MM.1S (cell line): ENCODE results near the gene ZBTB45.

ENCODE experiments used
- DNase-seq: peaks from one replicate; pipeline ENCODE4 v3.0.0-alpha.2; 2015
- H2AFZ ChIP-seq: fragments of 300-600 bp; sonication (generic); 2 replicates; pipeline ENCODE4 v1.6.0; 2016; ENCODE audit warnings: antibody characterized with exemption, low read length
- H3F3A ChIP-seq: fragments of 300-600 bp; sonication (generic); 2 replicates; pipeline ENCODE4 v1.6.1; 2016; ENCODE audit warnings: mild to moderate bottlenecking, antibody characterized with exemption, low read length, moderate library complexity, mixed read lengths; ENCODE audit not compliant: insufficient read depth
- H3K27ac ChIP-seq: fragments of 300-600 bp; sonication (generic); 2 replicates; pipeline ENCODE4 v1.5.1; 2016; ENCODE audit warnings: mild to moderate bottlenecking, low read length
- H3K27me3 ChIP-seq: fragments of 300-600 bp; sonication (generic); replicated peaks from 2 replicates; pipeline ENCODE4 v1.6.0; 2016; ENCODE audit warnings: low read length; ENCODE audit not compliant: insufficient read depth
- H3K36me3 ChIP-seq: fragments of 300-600 bp; sonication (generic); replicated peaks from 2 replicates; pipeline ENCODE4 v1.6.1; 2016; ENCODE audit warnings: mild to moderate bottlenecking, low read length, mixed read lengths; ENCODE audit not compliant: insufficient read depth
- H3K4me1 ChIP-seq: fragments of 300-600 bp; sonication (generic); 2 replicates; pipeline ENCODE4 v1.6.1; 2016; ENCODE audit warnings: low read length, mixed read lengths
- H3K4me2 ChIP-seq: fragments of 300-600 bp; sonication (generic); 2 replicates; pipeline ENCODE4 v1.6.0; 2016; ENCODE audit warnings: low read depth, low read length
- H3K4me3 ChIP-seq: fragments of 300-600 bp; sonication (generic); 2 replicates; pipeline ENCODE4 v1.5.1; 2016; ENCODE audit warnings: low read length, mixed read lengths
- H3K79me2 ChIP-seq: fragments of 300-600 bp; sonication (generic); 2 replicates; pipeline ENCODE4 v1.6.1; 2016; ENCODE audit warnings: mixed run types, low read length, mixed read lengths
- H3K9ac ChIP-seq: fragments of 300-600 bp; sonication (generic); 2 replicates; pipeline ENCODE4 v1.6.1; 2016; ENCODE audit warnings: low read length, mixed read lengths
- H3K9me2 ChIP-seq: fragments of 300-600 bp; sonication (generic); replicated peaks from 2 replicates; pipeline ENCODE4 v1.6.1; 2016; ENCODE audit warnings: mild to moderate bottlenecking, low read length, mixed read lengths; ENCODE audit not compliant: insufficient read depth
- H3K9me3 ChIP-seq: fragments of 300-600 bp; sonication (generic); replicated peaks from 2 replicates; pipeline ENCODE4 v1.6.1; 2016; ENCODE audit warnings: mild to moderate bottlenecking, low read length, mixed read lengths; ENCODE audit not compliant: insufficient read depth
- H4K20me1 ChIP-seq: fragments of 300-600 bp; sonication (generic); 2 replicates; pipeline ENCODE4 v1.6.1; 2016; ENCODE audit warnings: mild to moderate bottlenecking, low read length, moderate library complexity, mixed read lengths; ENCODE audit not compliant: insufficient read depth
- EZH2 ChIP-seq: fragments of 300-600 bp; sonication (generic); optimal IDR thresholded peaks from 2 replicates; pipeline ENCODE3; 2017; ENCODE audit warnings: low read depth, mild to moderate bottlenecking, antibody characterized with exemption, low read length, mixed read lengths
- EZH2phosphoT487 ChIP-seq: fragments of 300-600 bp; sonication (generic); IDR thresholded peaks from 2 replicates; pipeline ENCODE4 v1.6.1; 2018; ENCODE audit warnings: antibody characterized with exemption, low read length
- TF ChIP-seq, protein P1 (sequence below): fragments of 300-600 bp; sonication (generic); IDR thresholded peaks from 2 replicates; pipeline ENCODE4 v1.5.1; 2016; ENCODE audit warnings: antibody characterized with exemption, low read length, mixed read lengths

ZBTB45 gene

DNA sequence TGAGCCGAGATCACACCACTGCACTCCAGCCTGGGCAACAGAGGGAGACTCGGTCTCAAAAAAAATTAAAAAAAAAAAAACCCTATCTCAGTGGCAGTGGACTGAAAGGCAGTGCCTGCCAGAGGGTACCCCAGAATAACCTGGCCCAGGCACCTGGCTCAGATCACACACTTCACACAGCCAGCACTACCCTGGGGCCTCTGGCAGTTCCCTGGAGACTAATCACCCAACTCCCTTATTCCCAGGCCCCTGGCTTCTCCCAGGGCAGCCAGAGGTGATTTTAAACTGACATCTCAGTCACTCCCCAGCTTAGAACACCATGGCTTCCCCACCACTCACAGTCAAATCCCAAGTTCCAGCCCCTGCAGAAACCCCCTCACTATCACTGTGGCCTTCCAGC lies 4.4 kb downstream of the ZBTB45 start:
- no peak overlapping the region for H3K9ac ChIP-seq
- no peak overlapping the region for H2AFZ ChIP-seq
- H3K27ac ChIP-seq, result no peak overlapping the region
- peaks cover 13% of the 10 kb centered on the region for H3K79me2 ChIP-seq
- peaks cover 5% of the 10 kb centered on the region; the same call in 1 of the 2 replicates for H3K4me1 ChIP-seq
- no peaks in the 10 kb centered on the region for H3K9me2 ChIP-seq
- H3K4me2 ChIP-seq, result no peak overlapping the region
- TF ChIP-seq EZH2phosphoT487 (no peak), EZH2 (no peak)
- TF ChIP-seq, protein P1, sequence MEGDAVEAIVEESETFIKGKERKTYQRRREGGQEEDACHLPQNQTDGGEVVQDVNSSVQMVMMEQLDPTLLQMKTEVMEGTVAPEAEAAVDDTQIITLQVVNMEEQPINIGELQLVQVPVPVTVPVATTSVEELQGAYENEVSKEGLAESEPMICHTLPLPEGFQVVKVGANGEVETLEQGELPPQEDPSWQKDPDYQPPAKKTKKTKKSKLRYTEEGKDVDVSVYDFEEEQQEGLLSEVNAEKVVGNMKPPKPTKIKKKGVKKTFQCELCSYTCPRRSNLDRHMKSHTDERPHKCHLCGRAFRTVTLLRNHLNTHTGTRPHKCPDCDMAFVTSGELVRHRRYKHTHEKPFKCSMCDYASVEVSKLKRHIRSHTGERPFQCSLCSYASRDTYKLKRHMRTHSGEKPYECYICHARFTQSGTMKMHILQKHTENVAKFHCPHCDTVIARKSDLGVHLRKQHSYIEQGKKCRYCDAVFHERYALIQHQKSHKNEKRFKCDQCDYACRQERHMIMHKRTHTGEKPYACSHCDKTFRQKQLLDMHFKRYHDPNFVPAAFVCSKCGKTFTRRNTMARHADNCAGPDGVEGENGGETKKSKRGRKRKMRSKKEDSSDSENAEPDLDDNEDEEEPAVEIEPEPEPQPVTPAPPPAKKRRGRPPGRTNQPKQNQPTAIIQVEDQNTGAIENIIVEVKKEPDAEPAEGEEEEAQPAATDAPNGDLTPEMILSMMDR, result no peak
- DNase-seq, result no peak
- peaks cover 11% of the 10 kb centered on the region; the same call in 1 of the 2 replicates for H3F3A ChIP-seq
- H4K20me1 ChIP-seq, result no peaks in the 10 kb centered on the region
- H3K9me3 ChIP-seq, result no peaks in the 10 kb centered on the region
- H3K4me3 ChIP-seq, result no peak overlapping the region
- H3K27me3 ChIP-seq, result no peaks in the 10 kb centered on the region
- H3K36me3 ChIP-seq, result no peaks in the 10 kb centered on the region

DNA sequence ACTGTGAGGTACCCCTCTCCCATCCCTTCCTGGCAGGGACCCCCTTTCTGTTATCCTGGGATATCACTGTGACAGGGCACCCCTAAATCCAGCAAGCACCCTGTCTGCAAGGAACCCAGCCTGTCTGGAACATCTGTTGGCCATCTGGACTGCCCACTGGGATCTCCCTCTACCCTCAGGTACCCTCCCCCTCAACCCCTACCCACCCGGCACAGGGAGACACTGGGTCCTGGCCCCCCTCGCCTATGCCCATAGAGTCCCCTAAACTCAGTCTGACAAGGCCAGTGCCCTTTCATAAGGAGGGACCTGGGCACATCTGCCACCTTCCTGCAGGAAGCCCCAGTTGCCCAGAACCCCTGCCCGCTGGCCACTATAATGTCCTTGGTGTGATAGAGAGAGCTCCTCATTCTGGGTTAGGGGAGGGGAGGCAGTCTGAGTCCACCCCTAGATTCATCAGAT lies 5.0 kb downstream of the ZBTB45 start:
- H3K27me3 ChIP-seq, result no peaks in the 10 kb centered on the region
- no peak overlapping the region for H3K9ac ChIP-seq
- H3K4me2 ChIP-seq, result no peak overlapping the region
- H3K4me3 ChIP-seq, result no peak overlapping the region; the same call in 1 of the 2 replicates
- no peaks in the 10 kb centered on the region for H3K36me3 ChIP-seq
- H3K79me2 ChIP-seq, result peaks cover 13% of the 10 kb centered on the region
- TF ChIP-seq EZH2phosphoT487 (no peak), EZH2 (no peak)
- TF ChIP-seq, protein P1, result no peak
- no peak overlapping the region for H3K27ac ChIP-seq
- H3F3A ChIP-seq, result peaks cover 9% of the 10 kb centered on the region; the same call in 1 of the 2 replicates
- H3K9me3 ChIP-seq, result no peaks in the 10 kb centered on the region
- H4K20me1 ChIP-seq, result no peaks in the 10 kb centered on the region
- peaks cover 5% of the 10 kb centered on the region; the same call in 1 of the 2 replicates for H3K4me1 ChIP-seq
- no peak overlapping the region for H2AFZ ChIP-seq
- H3K9me2 ChIP-seq, result no peaks in the 10 kb centered on the region
- DNase-seq, result no peak

DNA sequence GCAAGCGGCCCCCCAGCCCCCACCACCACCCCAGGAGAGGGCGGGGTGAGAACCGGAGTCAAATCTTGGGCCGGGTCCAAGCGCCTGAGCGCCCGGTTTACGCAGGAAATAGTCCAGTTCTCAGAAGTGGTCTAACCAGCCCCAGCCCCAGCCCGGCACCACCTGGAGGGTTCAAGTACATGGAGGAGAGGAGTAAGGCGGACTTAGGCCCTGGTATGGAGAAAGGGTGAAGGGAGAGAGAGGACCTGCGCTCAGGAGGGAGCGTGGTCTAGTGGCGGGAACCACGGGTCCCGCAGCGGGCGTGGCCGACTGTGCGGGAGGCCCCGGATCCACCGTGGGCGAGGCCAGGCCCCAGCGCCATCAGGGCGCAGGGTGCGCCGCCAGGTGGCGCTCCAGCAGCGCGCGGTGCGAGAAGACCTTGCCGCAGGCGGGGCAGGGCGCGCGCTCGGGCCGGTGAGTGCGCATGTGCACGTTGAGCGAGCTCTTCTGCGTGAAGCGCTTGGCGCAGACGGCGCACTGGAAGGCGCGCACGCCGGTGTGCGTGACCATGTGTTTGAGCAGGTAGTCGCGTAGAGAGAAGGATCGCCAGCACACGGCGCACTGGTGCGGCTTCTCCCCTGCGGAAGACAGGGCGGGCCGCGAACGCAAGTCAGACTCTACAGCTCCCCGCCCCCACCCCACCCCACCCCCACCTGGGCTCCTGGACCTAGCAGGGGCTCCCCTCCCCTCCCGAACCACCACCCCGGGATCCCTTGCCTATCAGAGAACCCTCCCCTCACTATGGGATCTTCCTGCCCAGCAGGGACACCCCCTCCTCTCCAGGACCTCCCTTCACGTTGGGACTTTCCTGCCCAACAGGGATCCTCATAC lies 5.7 kb downstream of the ZBTB45 start:
- peaks cover 3% of the 10 kb centered on the region; the same call in 1 of the 2 replicates for H3F3A ChIP-seq
- no peak overlapping the region for H3K4me2 ChIP-seq
- no peak for TF ChIP-seq EZH2
- TF ChIP-seq, protein P1, result no peak
- TF ChIP-seq EZH2phosphoT487, result no peak
- H3K4me3 ChIP-seq, result no peak overlapping the region; the same call in 1 of the 2 replicates
- H3K36me3 ChIP-seq, result no peaks in the 10 kb centered on the region
- H3K9me2 ChIP-seq, result no peaks in the 10 kb centered on the region
- peaks cover 5% of the 10 kb centered on the region; the same call in 1 of the 2 replicates for H3K4me1 ChIP-seq
- no peaks in the 10 kb centered on the region for H3K27me3 ChIP-seq
- H3K9ac ChIP-seq, result no peak overlapping the region
- peaks cover 10% of the 10 kb centered on the region for H3K79me2 ChIP-seq
- no peak overlapping the region for H3K27ac ChIP-seq
- no peak overlapping the region for H2AFZ ChIP-seq
- DNase-seq, result no peak
- H4K20me1 ChIP-seq, result no peaks in the 10 kb centered on the region
- no peaks in the 10 kb centered on the region for H3K9me3 ChIP-seq
